Endodermal cell (in vitro differentiated cells): ENCODE data around the gene GAB2. TPM values are rescaled to one million over a fixed set of nuclear protein-coding genes. Genes with fewer than 3 reads are reported as not detected.
"Not testable (repeated sequence)": the region's sequence is repeated elsewhere in the genome, so short reads cannot be mapped to it uniquely, and the experiment has no call there.

ENCODE experiments used
- DNase-seq: peaks from one replicate; pipeline ENCODE4 v3.0.0-alpha.2; 2017
- H3K27ac ChIP-seq: 2 replicates; pipeline ENCODE4 v1.5.1; 2013; ENCODE audit warnings: mild to moderate bottlenecking, low read depth, low read length, moderate library complexity
- H3K27me3 ChIP-seq: 2 replicates; pipeline ENCODE4 v1.6.1; 2013; ENCODE audit warnings: mild to moderate bottlenecking, low read length, moderate library complexity; ENCODE audit not compliant: insufficient read depth, control insufficient read depth, poor library complexity, severe bottlenecking
- H3K36me3 ChIP-seq: 2 replicates; pipeline ENCODE4 v1.7.0; 2013; ENCODE audit warnings: mild to moderate bottlenecking, low read length, moderate library complexity; ENCODE audit not compliant: control insufficient read depth, insufficient read depth
- H3K4me1 ChIP-seq: one replicate; pipeline ENCODE4 v1.7.0; 2013; ENCODE audit warnings: low read length; ENCODE audit not compliant: control insufficient read depth, insufficient read depth
- H3K4me3 ChIP-seq: 2 replicates; pipeline ENCODE4 v1.5.1; 2013; ENCODE audit warnings: mild to moderate bottlenecking, low read length, moderate library complexity
- H3K9ac ChIP-seq: 2 replicates; pipeline ENCODE4 v1.6.1; 2013; ENCODE audit warnings: mild to moderate bottlenecking, low read length, moderate library complexity; ENCODE audit not compliant: poor library complexity, severe bottlenecking; ENCODE audit errors: extremely low read depth
- H3K9me3 ChIP-seq: 2 replicates; pipeline ENCODE4 v1.6.1; 2013; ENCODE audit warnings: mild to moderate bottlenecking, low read length, moderate library complexity; ENCODE audit not compliant: control insufficient read depth
- H3K27ac Mint-ChIP-seq: 2 replicates; pipeline ENCODE4 v1.8.0; 2020; ENCODE audit warnings: mixed read lengths
- H3K27me3 Mint-ChIP-seq: 2 replicates; pipeline ENCODE4 v1.8.0; 2021; ENCODE audit warnings: mild to moderate bottlenecking, mixed read lengths; ENCODE audit not compliant: insufficient read depth
- H3K36me3 Mint-ChIP-seq: 2 replicates; pipeline ENCODE4 v1.8.0; 2020; ENCODE audit warnings: low read depth, mixed read lengths
- H3K4me1 Mint-ChIP-seq: 2 replicates; pipeline ENCODE4 v1.8.0; 2020; ENCODE audit warnings: mixed read lengths
- H3K4me3 Mint-ChIP-seq: 2 replicates; pipeline ENCODE4 v1.8.0; 2020; ENCODE audit warnings: mild to moderate bottlenecking, moderate library complexity, mixed read lengths
- H3K9me3 Mint-ChIP-seq: 2 replicates; pipeline ENCODE4 v1.8.0; 2020; ENCODE audit warnings: mild to moderate bottlenecking, mixed read lengths
- CTCF ChIP-seq: fragments of 200-600 bp; sonication (generic); conservative IDR thresholded peaks from 2 replicates; pipeline ENCODE4 v1.5.0; 2021; ENCODE audit warnings: antibody characterized with exemption, mild to moderate bottlenecking
- WGBS, 2 experiments: methylation state at CpG; one replicate each; pipeline versions ENCODE4 v1.1.5 to v1.1.7; 2013; ENCODE audit warnings: missing lambda C conversion rate in 2 of 2, mixed read lengths in 1 of 2; ENCODE audit not compliant: insufficient coverage in 1 of 2, insufficient read length in 1 of 2; 5-methylcytosine and 5-hydroxymethylcytosine counted together
- total RNA-seq, 2 donors: library from RNA; stranded (reverse); fragmentation: NEBNext Ultra II Directional in 1 of 2; extraction: Animal tissue kit (Norgen Biotek cat#: 25700) in 1 of 2; gene quantifications; 2 replicates in 1 of 2; 3 replicates in 1 of 2; pipeline ENCODE4 v1.2.1, GENCODE V29; 2021

GAB2 gene
- total RNA-seq, 2 donors from 2014 or later, result 26.9 to 62.8 TPM

- H3K36me3 ChIP-seq, result peaks cover 58% of the 10 kb centered on the region
- no peak for DNase-seq
- peaks cover 54% of the 10 kb centered on the region for H3K36me3 Mint-ChIP-seq
- H3K4me3 Mint-ChIP-seq, result no peak overlapping the region
- no peak overlapping the region for H3K9ac ChIP-seq
- no peaks in the 10 kb centered on the region for H3K27me3 Mint-ChIP-seq
- 96 to 97% methylated on average over 13 to 19 of the region's 19 CpGs for WGBS, 2 experiments
- H3K9me3 Mint-ChIP-seq, result peaks cover 5% of the 10 kb centered on the region
- H3K27ac Mint-ChIP-seq, result no peak overlapping the region
- H3K27ac ChIP-seq, result no peak overlapping the region
- no peak overlapping the region for H3K4me3 ChIP-seq
- TF ChIP-seq CTCF, result no peak
- H3K9me3 ChIP-seq, result no peaks in the 10 kb centered on the region
- no peaks in the 10 kb centered on the region for H3K27me3 ChIP-seq
- peaks cover 4% of the 10 kb centered on the region for H3K4me1 Mint-ChIP-seq
- peaks cover 2% of the 10 kb centered on the region for H3K4me1 ChIP-seq
These were observed 47.7 kb upstream of the GAB2 start for GRCh38 chr11:78465169-78465942.

- not testable (repeated sequence) for H3K27me3 ChIP-seq, H3K9ac ChIP-seq, H3K4me1 Mint-ChIP-seq, H3K4me3 Mint-ChIP-seq, H3K4me3 ChIP-seq, H3K9me3 Mint-ChIP-seq, H3K9me3 ChIP-seq, H3K27ac Mint-ChIP-seq, H3K4me1 ChIP-seq, DNase-seq, H3K27ac ChIP-seq, H3K27me3 Mint-ChIP-seq
- H3K36me3 ChIP-seq, result peaks cover 64% of the 10 kb centered on the region
- peaks cover 59% of the 10 kb centered on the region for H3K36me3 Mint-ChIP-seq
- WGBS, 2 experiments, result 95 to 100% methylated on average over 1 to 14 of the region's 14 CpGs
These were observed 47.2 kb upstream of the GAB2 start for GRCh38 chr11:78464787-78465168.

GRCh38 chr11:78460471-78460870, 42.9 kb upstream of the GAB2 start:
- H3K27me3 ChIP-seq, result no peaks in the 10 kb centered on the region
- WGBS, 2 experiments, result 97 to 100% methylated on average over 1 of the region's 1 CpG
- Mint-ChIP-seq H3K27me3 (no peaks in the 10 kb centered on the region), H3K36me3 (peaks cover 59% of the 10 kb centered on the region), H3K9me3 (peaks cover 2% of the 10 kb centered on the region), H3K4me1 (no peaks in the 10 kb centered on the region), H3K4me3 (no peak overlapping the region), H3K27ac (peak overlapping the region; percentile 2)
- no peak overlapping the region for H3K9ac ChIP-seq
- DNase-seq, result no peak
- no peaks in the 10 kb centered on the region for H3K9me3 ChIP-seq
- H3K36me3 ChIP-seq, result peaks cover 67% of the 10 kb centered on the region
- no peak overlapping the region for H3K4me3 ChIP-seq
- no peak for TF ChIP-seq CTCF
- H3K27ac ChIP-seq, result no peak overlapping the region
- H3K4me1 ChIP-seq, result peaks cover 5% of the 10 kb centered on the region
